D721Med (cell line): ENCODE measurements around the gene SLC5A10.

Experiments
- DNase-seq: peaks from one replicate; pipeline ENCODE4 v3.0.0; 2011; ENCODE audit warnings: low spot score; ENCODE audit not compliant: insufficient read length
- FAIRE-seq: peaks from 2 replicates; lab custom pipeline; 2011; peaks lifted over from hg19 to GRCh38; lab: Jason Lieb, UNC
- CTCF ChIP-seq: IDR thresholded peaks from 2 replicates; pipeline ENCODE4 v1.5.1; 2012; ENCODE audit warnings: mild to moderate bottlenecking, control low read depth; ENCODE audit not compliant: insufficient read depth; ENCODE audit errors: missing control alignments

The SLC5A10 gene

DNA sequence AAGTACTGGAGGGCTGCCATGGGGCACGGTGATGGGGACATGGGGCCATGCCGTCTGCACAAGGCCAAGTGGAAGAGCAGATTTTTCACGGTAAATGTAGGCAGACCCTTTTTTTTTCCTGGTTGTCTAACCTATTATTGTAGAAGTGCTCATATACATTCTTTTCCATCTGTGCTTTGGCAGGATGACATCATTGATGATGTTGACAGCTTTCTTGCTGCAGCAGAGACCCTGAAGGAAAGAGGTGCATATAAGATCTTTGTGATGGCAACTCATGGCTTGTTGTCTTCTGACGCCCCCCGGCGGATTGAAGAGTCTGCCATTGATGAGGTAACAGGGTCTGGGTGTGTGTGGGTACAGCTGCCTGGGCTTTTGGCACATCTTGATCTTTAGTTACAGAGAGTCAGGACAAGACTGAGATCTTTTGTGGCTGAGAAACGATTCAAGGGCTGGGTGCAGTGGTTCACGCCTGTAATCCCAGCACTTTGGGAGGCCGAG lies 23.3 kb upstream of the SLC5A10 start:
- FAIRE-seq = no peak
- TF ChIP-seq CTCF = no peak
- DNase-seq = no peak

DNA sequence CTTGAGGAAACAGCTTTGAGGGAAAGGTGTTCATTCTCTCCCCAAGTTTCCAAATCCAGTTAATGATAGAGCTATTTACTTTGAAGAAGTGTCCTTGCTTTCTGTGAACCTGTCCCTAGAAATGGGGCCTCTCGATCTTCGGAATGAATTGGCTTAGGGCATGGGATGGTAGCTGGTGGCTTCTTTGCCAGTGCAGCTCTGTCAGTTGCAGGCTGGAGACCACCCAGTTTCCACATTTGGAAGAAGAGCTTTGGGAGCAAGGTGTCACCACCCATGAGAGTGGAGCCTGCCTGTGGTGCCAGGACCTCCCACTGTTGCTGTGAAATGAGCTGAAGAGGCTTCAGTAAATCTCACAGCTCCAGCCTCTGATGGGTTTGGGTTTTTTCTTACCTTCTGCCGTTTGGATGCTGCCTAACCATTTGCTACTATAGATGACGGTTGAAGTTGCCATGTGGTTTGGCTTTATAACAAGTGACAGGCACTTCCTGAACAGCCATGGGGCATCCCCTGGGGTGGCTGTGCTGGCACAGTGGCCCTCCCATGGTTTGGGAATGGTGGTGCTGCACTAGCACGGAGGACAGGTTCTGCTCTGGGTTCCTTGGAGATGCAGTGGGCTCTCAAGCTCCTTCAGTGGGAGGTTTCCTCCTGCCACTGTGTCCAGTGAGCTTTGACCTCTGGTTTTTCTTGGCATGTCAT lies 19.5 kb upstream of the SLC5A10 start:
- DNase-seq (no peak), FAIRE-seq (no peak)
- no peak for TF ChIP-seq CTCF

GRCh38 chr17:18933102-18934058 lies 18.6 kb upstream of the SLC5A10 start:
- TF ChIP-seq CTCF = no peak
- no peak for DNase-seq
- FAIRE-seq = no peak

DNA sequence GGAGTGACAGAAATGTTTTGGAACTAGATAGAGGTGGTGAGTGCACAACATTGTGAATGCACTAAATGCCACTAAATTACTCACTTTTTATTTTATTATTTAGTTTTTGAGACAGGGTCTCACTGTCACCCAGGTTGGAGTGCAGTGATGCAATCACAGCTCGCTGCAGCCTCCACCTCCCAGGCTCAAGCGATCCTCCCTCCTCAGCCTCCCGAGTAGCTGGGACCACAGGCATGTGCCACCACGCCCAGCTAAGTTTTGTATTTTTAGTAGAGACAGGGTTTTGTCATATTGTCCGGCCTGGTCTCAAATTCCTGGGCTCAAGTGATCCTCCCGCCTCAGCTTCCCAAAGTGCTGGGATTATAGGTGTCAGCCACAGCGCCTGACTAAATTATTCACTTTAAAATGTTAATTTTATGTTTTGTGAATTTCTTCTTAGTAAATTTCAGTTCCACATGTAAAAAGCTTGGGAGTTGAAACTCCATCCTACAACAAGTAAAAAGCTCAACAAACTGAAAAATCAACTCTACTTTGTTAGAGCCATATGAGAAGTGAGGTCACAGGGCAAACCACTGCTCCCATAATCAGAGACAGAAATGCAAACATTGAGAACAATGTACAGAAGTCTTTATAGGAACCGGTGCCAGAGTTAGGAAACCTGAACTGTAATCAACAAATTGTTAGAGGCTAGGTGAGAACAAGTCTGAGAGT lies 13.8 kb upstream of the SLC5A10 start:
- no peak for TF ChIP-seq CTCF
- DNase-seq = no peak

GRCh38 chr17:18938692-18939023 lies 13.3 kb upstream of the SLC5A10 start:
- DNase-seq (no peak), FAIRE-seq (no peak)
- TF ChIP-seq CTCF = no peak

More for the DNA sequence above, 13.8 kb upstream of the SLC5A10 start:
- no peak for FAIRE-seq

DNA sequence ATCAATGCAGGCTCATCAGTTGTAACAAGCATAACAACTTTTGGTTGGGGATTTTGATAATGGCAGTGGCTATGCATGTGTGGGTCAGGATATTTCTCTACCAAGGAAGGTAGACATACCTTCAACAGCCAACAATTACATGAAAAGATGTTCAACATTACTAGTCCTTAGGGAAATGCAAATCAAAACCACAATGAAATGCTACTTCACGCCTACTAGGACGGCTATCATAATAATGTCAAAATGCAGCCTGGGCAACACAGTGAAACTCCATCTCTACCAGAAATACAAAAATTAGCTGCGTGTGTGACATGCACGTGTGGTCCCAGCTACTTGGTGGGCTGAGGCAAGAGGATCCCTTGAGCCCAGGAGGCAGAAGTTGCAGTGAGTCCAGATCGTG lies 7.3 kb upstream of the SLC5A10 start:
- no peak for TF ChIP-seq CTCF
- DNase-seq (no peak), FAIRE-seq (no peak)
